ENCODE measurements around the gene ZBTB38.
A peak's percentile ranks its signal among the peaks of the same experiment; 100 is the strongest.

ZBTB38 gene

GRCh38 chr3:141395005-141395589 is 26.8 kb downstream of the ZBTB38 start:
- Mint-ChIP-seq H3K27me3 (peaks cover 2% of the 10 kb centered on the region), H3K36me3 (peaks cover 5% of the 10 kb centered on the region), H3K4me3 (no peak overlapping the region), H3K27ac (no peak overlapping the region), H3K9me3 (ENCODE audit: low read depth) (peaks cover 3% of the 10 kb centered on the region), H3K4me1 (ENCODE audit: low read depth) (peaks cover 7% of the 10 kb centered on the region)

- Mint-ChIP-seq H3K9me3 (ENCODE audit: low read depth) (peaks cover 3% of the 10 kb centered on the region), H3K36me3 (peaks cover 3% of the 10 kb centered on the region), H3K4me1 (ENCODE audit: low read depth) (peaks cover 20% of the 10 kb centered on the region), H3K4me3 (no peak overlapping the region), H3K27me3 (no peaks in the 10 kb centered on the region), H3K27ac (no peak overlapping the region)
These were observed 29.7 kb downstream of the ZBTB38 start for GRCh38 chr3:141397996-141398395.

- H3K27ac Mint-ChIP-seq, result no peak overlapping the region
- no peaks in the 10 kb centered on the region for H3K27me3 Mint-ChIP-seq
- H3K36me3 Mint-ChIP-seq, result peaks cover 4% of the 10 kb centered on the region
- H3K4me3 Mint-ChIP-seq, result no peak overlapping the region
- peaks cover 28% of the 10 kb centered on the region for H3K4me1 Mint-ChIP-seq (ENCODE audit: low read depth)
- H3K9me3 Mint-ChIP-seq (ENCODE audit: low read depth), result peaks cover 3% of the 10 kb centered on the region
These were observed 30.9 kb downstream of the ZBTB38 start for GRCh38 chr3:141399200-141399599.

GRCh38 chr3:141400073-141400971 is 32.0 kb downstream of the ZBTB38 start:
- Mint-ChIP-seq H3K4me3 (peak overlapping the region; percentile 62), H3K27ac (peak overlapping the region; percentile 90), H3K4me1 (ENCODE audit: low read depth) (peaks cover 32% of the 10 kb centered on the region)

GRCh38 chr3:141401095-141401494 is 32.8 kb downstream of the ZBTB38 start:
- Mint-ChIP-seq H3K27me3 (no peaks in the 10 kb centered on the region), H3K27ac (peak overlapping the region; percentile 90), H3K4me1 (ENCODE audit: low read depth) (peaks cover 38% of the 10 kb centered on the region), H3K36me3 (peaks cover 6% of the 10 kb centered on the region), H3K9me3 (ENCODE audit: low read depth) (peaks cover 3% of the 10 kb centered on the region), H3K4me3 (peak overlapping the region; percentile 62)

More at GRCh38 chr3:141400073-141400971, 32.0 kb downstream of the ZBTB38 start:
- Mint-ChIP-seq H3K9me3 (ENCODE audit: low read depth) (peaks cover 3% of the 10 kb centered on the region), H3K36me3 (peaks cover 4% of the 10 kb centered on the region), H3K27me3 (no peaks in the 10 kb centered on the region)

GRCh38 chr3:141401573-141402475 is 33.5 kb downstream of the ZBTB38 start:
- Mint-ChIP-seq H3K27ac (peak overlapping the region; percentile 90), H3K4me1 (ENCODE audit: low read depth) (peaks cover 43% of the 10 kb centered on the region), H3K27me3 (no peaks in the 10 kb centered on the region), H3K9me3 (ENCODE audit: low read depth) (no peaks in the 10 kb centered on the region), H3K36me3 (peaks cover 4% of the 10 kb centered on the region), H3K4me3 (peak overlapping the region; percentile 85)

- Mint-ChIP-seq H3K27me3 (no peaks in the 10 kb centered on the region), H3K4me3 (peak overlapping the region; percentile 90), H3K36me3 (peaks cover 4% of the 10 kb centered on the region), H3K9me3 (ENCODE audit: low read depth) (no peaks in the 10 kb centered on the region), H3K27ac (peak overlapping the region; percentile 88), H3K4me1 (ENCODE audit: low read depth) (peaks cover 46% of the 10 kb centered on the region)
These were observed 34.3 kb downstream of the ZBTB38 start for GRCh38 chr3:141402476-141403171.

- Mint-ChIP-seq H3K4me3 (peak overlapping the region; percentile 42), H3K9me3 (ENCODE audit: low read depth) (no peaks in the 10 kb centered on the region), H3K27me3 (no peaks in the 10 kb centered on the region), H3K4me1 (ENCODE audit: low read depth) (peaks cover 49% of the 10 kb centered on the region), H3K36me3 (peaks cover 8% of the 10 kb centered on the region), H3K27ac (peak overlapping the region; percentile 76)
These were observed 35.3 kb downstream of the ZBTB38 start for GRCh38 chr3:141403576-141403975.

GRCh38 chr3:141405025-141405424 is 36.7 kb downstream of the ZBTB38 start:
- H3K27ac Mint-ChIP-seq, result peak overlapping the region; percentile 59
- no peaks in the 10 kb centered on the region for H3K27me3 Mint-ChIP-seq
- H3K4me3 Mint-ChIP-seq, result no peak overlapping the region
- H3K36me3 Mint-ChIP-seq, result peaks cover 10% of the 10 kb centered on the region
- peaks cover 54% of the 10 kb centered on the region for H3K4me1 Mint-ChIP-seq (ENCODE audit: low read depth)
- H3K9me3 Mint-ChIP-seq (ENCODE audit: low read depth), result no peaks in the 10 kb centered on the region

- Mint-ChIP-seq H3K27me3 (no peaks in the 10 kb centered on the region), H3K36me3 (peaks cover 10% of the 10 kb centered on the region), H3K9me3 (ENCODE audit: low read depth) (no peaks in the 10 kb centered on the region), H3K4me3 (no peak overlapping the region), H3K4me1 (ENCODE audit: low read depth) (peaks cover 56% of the 10 kb centered on the region), H3K27ac (peak overlapping the region; percentile 23)
These were observed 37.3 kb downstream of the ZBTB38 start for GRCh38 chr3:141405591-141405990.

- Mint-ChIP-seq H3K36me3 (peaks cover 10% of the 10 kb centered on the region), H3K4me3 (no peak overlapping the region), H3K4me1 (ENCODE audit: low read depth) (peaks cover 60% of the 10 kb centered on the region), H3K27me3 (no peaks in the 10 kb centered on the region), H3K9me3 (ENCODE audit: low read depth) (no peaks in the 10 kb centered on the region), H3K27ac (peak overlapping the region; percentile 41)
These were observed 38.0 kb downstream of the ZBTB38 start for GRCh38 chr3:141406265-141406664.

GRCh38 chr3:141407047-141407446 is 38.7 kb downstream of the ZBTB38 start:
- H3K4me1 Mint-ChIP-seq (ENCODE audit: low read depth), result peaks cover 61% of the 10 kb centered on the region
- no peaks in the 10 kb centered on the region for H3K9me3 Mint-ChIP-seq (ENCODE audit: low read depth)
- H3K4me3 Mint-ChIP-seq, result no peak overlapping the region
- H3K27me3 Mint-ChIP-seq, result no peaks in the 10 kb centered on the region
- no peak overlapping the region for H3K27ac Mint-ChIP-seq
- peaks cover 10% of the 10 kb centered on the region for H3K36me3 Mint-ChIP-seq

GRCh38 chr3:141407825-141408224 is 39.5 kb downstream of the ZBTB38 start:
- H3K27me3 Mint-ChIP-seq, result no peaks in the 10 kb centered on the region
- peaks cover 69% of the 10 kb centered on the region for H3K4me1 Mint-ChIP-seq (ENCODE audit: low read depth)
- H3K36me3 Mint-ChIP-seq, result peaks cover 10% of the 10 kb centered on the region
- H3K4me3 Mint-ChIP-seq, result no peak overlapping the region
- no peaks in the 10 kb centered on the region for H3K9me3 Mint-ChIP-seq (ENCODE audit: low read depth)
- H3K27ac Mint-ChIP-seq, result peak overlapping the region; percentile 64

GRCh38 chr3:141408596-141408995 is 40.3 kb downstream of the ZBTB38 start:
- Mint-ChIP-seq H3K4me3 (no peak overlapping the region), H3K9me3 (ENCODE audit: low read depth) (no peaks in the 10 kb centered on the region), H3K4me1 (ENCODE audit: low read depth) (peaks cover 71% of the 10 kb centered on the region), H3K36me3 (peaks cover 10% of the 10 kb centered on the region), H3K27me3 (no peaks in the 10 kb centered on the region), H3K27ac (peak overlapping the region; percentile 64)
